Measurements from ENCODE around the gene XIRP1.
"Not testable (repeated sequence)": the region's sequence is repeated elsewhere in the genome, so short reads cannot be mapped to it uniquely, and the experiment has no call there.

XIRP1 gene

GRCh38 chr3:39192490-39193092, at the start of gene XIRP1:
Gene XIRP1, minus strand, starts transcription at chr3:39192595. Its CDS starts 3,150 bp downstream, at chr3:39189445.
- in situ Hi-C loops (cut with MboI; ENCODE audit: low sequenced_read_pairs): no loop called here

DNA sequence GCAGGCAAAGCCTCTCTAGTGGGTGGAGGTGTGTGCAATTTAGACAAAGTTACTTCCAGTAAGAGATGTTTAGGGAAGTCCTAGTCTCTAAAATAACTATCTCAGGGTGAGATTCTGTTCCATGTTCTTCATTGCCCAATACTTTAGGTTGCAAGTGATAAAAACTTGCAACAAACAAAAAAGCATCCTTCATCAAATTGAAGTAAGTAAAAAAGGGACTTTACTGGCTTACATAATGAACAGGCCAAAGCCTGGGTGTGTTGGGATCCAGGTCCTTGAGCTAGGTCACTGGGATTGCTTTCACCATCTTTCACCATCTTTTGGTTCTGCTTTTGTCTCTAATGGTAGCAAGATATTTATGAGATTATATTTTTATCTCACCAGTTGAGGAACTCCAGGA, 49.2 kb upstream of the XIRP1 start:
- in situ Hi-C loops (cut with MboI; ENCODE audit: low sequenced_read_pairs): no loop called here

DNA sequence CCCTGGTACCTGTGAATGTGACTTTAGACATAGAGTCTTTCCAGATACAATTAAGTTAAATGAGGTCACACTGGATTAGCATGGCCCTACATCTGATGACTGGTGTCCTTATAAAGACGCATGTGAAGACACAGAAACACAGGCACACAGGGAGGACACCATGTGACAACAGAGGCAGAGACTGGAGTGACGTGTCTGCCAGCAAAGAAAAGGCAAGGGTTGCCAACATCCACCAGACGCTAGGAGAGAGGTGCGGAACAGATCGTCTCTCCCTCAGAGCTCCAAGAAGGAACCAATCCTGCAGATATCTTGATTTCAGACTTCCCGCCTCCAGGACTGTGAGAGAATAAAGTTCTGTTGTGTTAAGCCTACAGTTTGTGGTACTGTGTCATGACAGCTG, 44.6 kb upstream of the XIRP1 start:
- in situ Hi-C loops (cut with MboI; ENCODE audit: low sequenced_read_pairs): no loop called here

DNA sequence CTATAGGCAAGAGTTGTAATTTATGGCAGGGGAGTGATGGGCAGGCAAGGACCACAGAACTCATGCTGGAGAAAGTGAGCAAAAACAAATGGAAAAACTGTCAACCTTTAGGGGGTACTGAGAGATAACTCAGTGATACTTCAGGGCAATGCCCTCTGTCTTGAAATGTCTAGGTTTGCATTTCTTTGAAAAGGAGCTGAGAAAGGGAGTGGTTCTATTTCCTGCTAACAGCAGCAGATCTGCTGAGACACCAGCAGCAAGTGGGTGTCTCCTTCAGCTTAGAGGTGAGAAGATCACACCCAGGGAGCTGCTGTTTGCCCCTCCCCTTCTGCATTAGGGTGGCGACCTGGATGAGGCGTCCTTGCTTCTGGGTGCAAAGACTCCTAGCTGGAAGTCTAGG, 42.3 kb upstream of the XIRP1 start:
- in situ Hi-C loops (cut with MboI; ENCODE audit: low sequenced_read_pairs): no loop called here

GRCh38 chr3:39232859-39233258, 40.5 kb upstream of the XIRP1 start:
- in situ Hi-C loops (cut with MboI; ENCODE audit: low sequenced_read_pairs): no loop called here

- in situ Hi-C loops (cut with MboI; ENCODE audit: low sequenced_read_pairs): no loop called here
Measured at GRCh38 chr3:39230453-39230852, 38.1 kb upstream of the XIRP1 start.

DNA sequence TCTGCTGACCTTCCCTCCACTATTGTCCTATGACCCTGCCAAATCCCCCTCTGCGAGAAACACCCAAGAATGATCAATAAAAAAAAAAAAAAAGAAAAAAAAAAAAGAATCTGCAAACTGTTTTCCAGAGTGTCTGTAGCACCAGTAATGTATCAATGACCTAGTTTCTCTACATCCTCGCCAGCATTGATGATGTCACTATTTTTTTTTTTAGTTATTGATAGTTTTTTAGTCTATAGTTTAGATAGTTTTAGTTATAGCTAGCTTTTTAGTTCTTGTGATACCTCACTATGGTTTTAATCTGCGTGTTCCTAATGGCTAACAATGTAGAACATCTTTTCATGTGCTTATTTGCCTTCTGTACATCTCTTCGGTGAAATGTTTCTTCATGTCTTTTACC, 36.1 kb upstream of the XIRP1 start:
- in situ Hi-C loops (cut with MboI; ENCODE audit: low sequenced_read_pairs): no loop called here

GRCh38 chr3:39227596-39227995, 35.2 kb upstream of the XIRP1 start:
- in situ Hi-C loops (cut with MboI; ENCODE audit: low sequenced_read_pairs): not testable (repeated sequence)

- in situ Hi-C loops (cut with MboI; ENCODE audit: low sequenced_read_pairs): no loop called here
Measured at GRCh38 chr3:39226106-39226741, 33.8 kb upstream of the XIRP1 start.

DNA sequence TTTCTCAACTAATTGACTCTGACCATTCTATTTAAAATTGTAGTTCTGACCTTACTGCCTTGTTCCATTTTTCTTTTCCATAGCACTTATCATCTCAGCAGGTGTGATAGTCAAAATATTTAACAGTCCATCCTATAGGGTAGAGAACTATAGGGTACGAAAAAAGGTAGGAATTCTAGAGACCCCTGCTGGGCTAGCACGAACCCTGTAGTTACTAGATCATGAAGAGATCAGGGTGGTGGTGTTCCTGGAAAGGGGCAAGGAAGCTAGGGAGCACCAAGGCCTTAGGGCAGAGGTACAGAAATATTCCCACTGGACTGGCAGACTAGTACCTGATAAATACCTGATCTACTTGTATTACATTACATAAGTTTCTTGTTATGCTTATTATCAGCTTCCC, 31.9 kb upstream of the XIRP1 start:
- in situ Hi-C loops (cut with MboI; ENCODE audit: low sequenced_read_pairs): no loop called here

GRCh38 chr3:39222939-39223338, 30.5 kb upstream of the XIRP1 start:
- in situ Hi-C loops (cut with MboI; ENCODE audit: low sequenced_read_pairs): no loop called here

DNA sequence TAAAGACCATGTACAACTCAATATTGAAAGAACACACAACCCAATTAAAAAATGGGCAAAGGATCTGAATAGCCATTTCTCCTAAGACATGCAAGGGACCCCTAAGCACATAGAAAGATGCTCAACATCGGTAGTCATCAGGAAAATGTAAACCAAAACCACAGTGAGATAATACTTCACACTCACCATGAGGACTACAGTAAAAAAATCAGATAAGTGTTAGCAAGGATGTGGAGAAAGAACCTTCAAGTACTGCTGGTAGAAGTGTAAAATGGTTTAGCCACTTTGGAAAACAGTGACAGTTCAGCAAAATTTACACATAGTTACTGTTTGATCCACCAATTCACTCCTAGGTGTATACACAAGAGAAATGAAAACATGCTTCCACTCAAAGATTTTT, 30.1 kb upstream of the XIRP1 start:
- in situ Hi-C loops (cut with MboI; ENCODE audit: low sequenced_read_pairs): no loop called here

- in situ Hi-C loops (cut with MboI; ENCODE audit: low sequenced_read_pairs): no loop called here
Measured at GRCh38 chr3:39221141-39221530, 28.7 kb upstream of the XIRP1 start.

DNA sequence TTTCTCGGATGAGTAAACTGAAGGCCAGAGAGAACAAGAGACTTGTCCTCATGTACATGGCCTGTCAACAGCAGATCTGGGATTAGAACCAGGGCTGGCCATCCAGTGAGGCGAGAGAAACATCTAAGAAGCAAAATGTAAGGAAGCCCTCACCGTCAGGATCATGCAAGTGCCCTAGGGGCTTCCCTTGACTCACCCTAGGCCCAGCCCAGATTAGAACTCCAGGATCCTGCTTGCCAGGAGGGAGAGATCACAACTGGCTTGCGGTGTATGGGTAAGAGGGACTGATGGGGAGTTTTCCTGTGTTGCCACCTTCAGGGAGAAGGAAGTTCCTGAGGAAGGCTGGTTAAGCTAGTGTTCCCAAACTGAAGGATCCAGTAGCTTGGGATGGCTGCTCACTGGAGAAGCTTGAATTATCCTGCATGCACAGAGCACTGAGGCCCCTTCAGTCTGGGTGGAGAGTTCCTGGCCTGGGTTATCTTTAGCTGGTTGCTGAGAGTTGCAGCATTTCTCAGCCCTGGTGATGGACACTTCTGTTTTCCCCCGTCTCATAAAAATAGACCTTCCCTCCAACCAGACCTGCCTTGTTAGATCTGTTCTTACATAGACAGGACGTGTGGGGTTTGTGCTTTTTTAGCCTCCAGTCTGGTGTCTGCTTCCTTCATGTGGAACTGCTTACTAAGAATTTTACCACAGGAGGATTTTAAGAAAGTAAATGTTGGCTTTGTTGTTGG, 28.2 kb upstream of the XIRP1 start:
- in situ Hi-C loops (cut with MboI; ENCODE audit: low sequenced_read_pairs): no loop called here

DNA sequence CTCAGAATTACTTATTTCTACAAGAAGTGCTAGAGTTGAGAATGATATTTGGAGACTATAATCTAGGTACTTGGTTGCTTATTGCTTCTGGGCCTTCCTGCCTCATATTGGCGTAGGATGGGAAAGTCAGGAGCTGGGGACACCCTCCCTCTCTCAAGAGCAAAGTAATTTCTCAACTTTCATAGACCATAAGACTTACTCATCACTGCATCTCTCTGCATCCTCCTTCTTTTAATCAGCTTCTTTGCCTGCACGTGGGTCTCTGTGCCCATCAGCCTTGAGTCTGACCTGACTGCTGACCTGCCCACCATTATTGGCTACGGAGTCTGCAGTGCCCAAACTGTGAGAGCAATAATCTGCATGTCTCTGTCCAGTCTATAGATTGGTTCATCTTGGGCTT, 27.3 kb upstream of the XIRP1 start:
- in situ Hi-C loops (cut with MboI; ENCODE audit: low sequenced_read_pairs): loop anchor here (10.0 kb wide), 1 partner anchor 65 kb away; the partner anchor contains the start of gene CX3CR1

DNA sequence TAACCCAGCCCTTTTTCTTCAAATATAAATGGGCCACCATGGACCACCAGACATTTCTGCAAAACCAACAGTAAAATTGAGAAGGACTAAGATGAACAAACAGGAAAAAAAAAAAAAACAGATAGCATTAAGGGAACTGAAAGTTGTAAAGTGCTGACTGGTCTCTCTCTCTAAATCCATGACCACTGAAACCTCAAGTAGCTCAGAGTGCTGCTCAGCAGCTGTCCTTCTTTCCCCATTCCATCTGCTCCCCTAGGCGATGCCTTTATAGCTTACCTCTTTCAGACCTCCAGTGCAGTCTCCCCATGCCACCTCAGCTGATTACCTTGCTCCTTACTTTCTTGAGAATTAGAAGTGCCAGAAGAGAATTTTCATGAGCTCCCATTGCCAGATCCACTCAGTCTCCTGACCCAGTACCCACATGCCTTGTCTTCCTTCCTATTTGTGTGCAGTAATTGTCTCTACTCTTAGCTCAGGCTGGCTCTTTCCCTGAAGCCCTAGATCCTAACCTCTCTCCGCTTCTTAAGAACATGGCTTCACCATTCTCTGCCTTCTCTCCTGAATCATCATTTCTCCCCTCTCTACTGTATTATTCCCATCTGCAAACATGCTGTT, 23.9 kb upstream of the XIRP1 start:
- in situ Hi-C loops (cut with MboI; ENCODE audit: low sequenced_read_pairs): loop anchor here (10.0 kb wide), 1 partner anchor 69 kb away; the partner anchor contains the start of gene CX3CR1

DNA sequence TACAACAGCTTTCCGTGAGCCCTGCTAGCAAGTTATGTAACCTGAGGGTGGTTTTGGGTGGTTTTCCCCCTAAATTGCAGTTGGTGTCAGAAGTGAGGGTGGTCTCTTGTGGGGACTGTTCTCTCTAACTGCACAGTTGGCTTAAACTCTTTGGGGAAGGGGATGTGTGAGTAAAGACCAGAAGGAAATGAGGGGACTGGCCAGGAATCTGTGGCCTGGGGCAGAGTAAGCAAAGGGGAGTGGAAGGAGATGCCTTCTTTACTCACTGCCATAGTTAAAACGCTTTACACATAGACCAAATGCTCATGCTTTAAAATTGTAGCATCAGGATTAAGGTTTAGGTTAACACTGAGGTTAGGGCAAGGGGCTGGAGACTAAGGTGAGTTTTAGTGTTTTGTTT, 21.2 kb upstream of the XIRP1 start:
- in situ Hi-C loops (cut with MboI; ENCODE audit: low sequenced_read_pairs): loop anchor here (10.0 kb wide), 1 partner anchor 71 kb away; the partner anchor contains the start of gene CX3CR1

- in situ Hi-C loops (cut with MboI; ENCODE audit: low sequenced_read_pairs): loop anchor here (10.0 kb wide), 1 partner anchor 72 kb away; the partner anchor contains the start of gene CX3CR1
Measured at GRCh38 chr3:39212665-39213064, 20.3 kb upstream of the XIRP1 start.

DNA sequence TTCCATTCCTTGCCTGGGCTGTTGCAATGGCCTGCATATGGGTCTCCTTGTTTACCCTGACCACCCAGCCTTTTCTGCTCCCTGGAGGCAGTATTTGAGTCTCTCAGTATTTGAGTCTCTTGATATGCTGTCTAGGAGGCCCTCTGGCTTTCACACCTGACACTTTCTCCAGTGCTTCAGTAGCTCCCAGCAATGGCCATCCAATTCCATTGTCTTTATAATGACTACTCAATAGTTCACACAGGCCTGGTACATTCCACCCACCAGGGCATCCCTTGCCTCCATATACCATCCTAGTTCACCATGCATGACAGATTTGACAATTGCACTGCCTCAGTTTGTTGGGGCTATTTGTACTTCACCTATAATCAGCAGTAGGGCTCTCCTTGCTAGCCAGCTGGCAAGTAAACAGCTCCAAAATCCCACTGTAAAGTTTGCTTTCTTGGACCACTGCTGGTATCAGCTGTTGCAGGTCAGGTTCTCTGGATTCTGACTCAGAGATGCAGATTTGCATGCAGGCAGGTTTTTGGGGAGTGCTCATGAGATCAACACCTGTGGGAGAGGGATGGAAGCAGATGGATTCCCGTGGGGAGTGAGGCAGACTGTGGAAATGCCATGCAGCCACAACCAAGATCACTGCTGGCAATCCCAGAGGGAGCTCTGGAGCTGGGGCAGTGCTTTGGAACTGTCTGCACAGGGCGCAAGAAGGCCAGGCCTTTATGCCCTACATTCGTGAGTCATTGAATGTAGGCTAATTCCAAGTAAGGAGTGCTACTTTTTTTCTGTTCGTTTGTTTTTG, 19.1 kb upstream of the XIRP1 start:
- in situ Hi-C loops (cut with MboI; ENCODE audit: low sequenced_read_pairs): loop anchor here (10.0 kb wide), 1 partner anchor 73 kb away; the partner anchor contains the start of gene CX3CR1

DNA sequence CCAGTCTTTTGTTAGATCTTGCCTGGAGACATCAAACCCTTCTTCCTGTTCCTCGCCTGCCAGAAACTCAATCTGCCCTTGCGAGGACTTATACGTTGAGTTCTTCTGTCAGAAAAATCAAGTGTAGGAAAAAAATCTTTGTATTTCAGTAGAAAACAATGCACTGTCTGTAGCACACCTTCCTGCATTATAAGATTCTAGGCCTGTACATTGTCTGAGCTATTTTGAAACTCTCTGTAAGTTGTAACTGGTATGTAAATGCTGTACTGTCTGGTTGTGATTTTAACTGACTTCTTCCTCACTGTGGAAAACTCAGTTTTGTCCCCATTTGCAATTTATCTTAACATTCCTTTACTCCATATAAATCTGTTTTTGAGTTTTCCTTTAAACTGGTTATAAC, 17.7 kb upstream of the XIRP1 start:
- in situ Hi-C loops (cut with MboI; ENCODE audit: low sequenced_read_pairs): loop anchor here (10.0 kb wide), 1 partner anchor 75 kb away; the partner anchor contains the start of gene CX3CR1

Measured in HL-60/S4 (cell line).